ENCODE results near the gene SKAP1.
"Not testable (repeated sequence)": the region's sequence is repeated elsewhere in the genome, so short reads cannot be mapped to it uniquely, and the experiment has no call there.

Gene SKAP1

GRCh38 chr17:48357779-48358602, 72.0 kb downstream of the SKAP1 start:
- Histone ChIP-seq H3K27ac (ENCODE audit: low read depth, low read length) (no peak overlapping the region), H3K9ac (ENCODE audit: low read length) (no peak overlapping the region), H3K9me3 (ENCODE audit: low read length) (no peaks in the 10 kb centered on the region), H3K4me1 (ENCODE audit: insufficient read depth, low read length) (no peaks in the 10 kb centered on the region), H3K4me3 (ENCODE audit: low read depth in 1 of 2, low read length in 2 of 2) (no peak overlapping the region), H3K27me3 (ENCODE audit: control insufficient read depth in 1 of 2, insufficient read depth in 2 of 2, low read length in 2 of 2) (no peaks in the 10 kb centered on the region), H3K36me3 (ENCODE audit: insufficient read depth, low read length) (no peaks in the 10 kb centered on the region)

- Histone ChIP-seq H3K27me3 (ENCODE audit: control insufficient read depth in 1 of 2, insufficient read depth in 2 of 2, low read length in 2 of 2) (no peaks in the 10 kb centered on the region), H3K4me1 (ENCODE audit: insufficient read depth, low read length) (no peaks in the 10 kb centered on the region)
Observed at GRCh38 chr17:48356866-48357265, 73.1 kb downstream of the SKAP1 start.

GRCh38 chr17:48352630-48353029, 77.4 kb downstream of the SKAP1 start:
- H3K27me3 ChIP-seq (ENCODE audit: control insufficient read depth in 1 of 2, insufficient read depth in 2 of 2, low read length in 2 of 2): no peaks in the 10 kb centered on the region
- H3K4me3 ChIP-seq (ENCODE audit: low read depth in 1 of 2, low read length in 2 of 2): no peak overlapping the region
- no peak overlapping the region for H3K9ac ChIP-seq (ENCODE audit: low read length)
- no peaks in the 10 kb centered on the region for H3K4me1 ChIP-seq (ENCODE audit: insufficient read depth, low read length)
- no peaks in the 10 kb centered on the region for H3K36me3 ChIP-seq (ENCODE audit: insufficient read depth, low read length)
- no peak overlapping the region for H3K27ac ChIP-seq (ENCODE audit: low read depth, low read length)
- H3K9me3 ChIP-seq (ENCODE audit: low read length): no peaks in the 10 kb centered on the region

More at GRCh38 chr17:48356866-48357265, 73.1 kb downstream of the SKAP1 start:
- no peaks in the 10 kb centered on the region for H3K36me3 ChIP-seq (ENCODE audit: insufficient read depth, low read length)
- H3K27ac ChIP-seq (ENCODE audit: low read depth, low read length): no peak overlapping the region
- H3K4me3 ChIP-seq (ENCODE audit: low read depth in 1 of 2, low read length in 2 of 2): no peak overlapping the region
- H3K9me3 ChIP-seq (ENCODE audit: low read length): no peaks in the 10 kb centered on the region
- H3K9ac ChIP-seq (ENCODE audit: low read length): no peak overlapping the region

GRCh38 chr17:48351911-48352332, 78.1 kb downstream of the SKAP1 start:
- Histone ChIP-seq H3K4me1 (ENCODE audit: insufficient read depth, low read length) (no peaks in the 10 kb centered on the region), H3K27me3 (ENCODE audit: control insufficient read depth in 1 of 2, insufficient read depth in 2 of 2, low read length in 2 of 2) (no peaks in the 10 kb centered on the region), H3K27ac (ENCODE audit: low read depth, low read length) (no peak overlapping the region), H3K4me3 (ENCODE audit: low read depth in 1 of 2, low read length in 2 of 2) (no peak overlapping the region), H3K9me3 (ENCODE audit: low read length) (no peaks in the 10 kb centered on the region), H3K36me3 (ENCODE audit: insufficient read depth, low read length) (no peaks in the 10 kb centered on the region), H3K9ac (ENCODE audit: low read length) (no peak overlapping the region)

GRCh38 chr17:48348352-48348751, 81.7 kb downstream of the SKAP1 start:
- H3K9me3 ChIP-seq (ENCODE audit: low read length): no peaks in the 10 kb centered on the region
- H3K36me3 ChIP-seq (ENCODE audit: insufficient read depth, low read length): no peaks in the 10 kb centered on the region
- H3K4me3 ChIP-seq (ENCODE audit: low read depth in 1 of 2, low read length in 2 of 2): no peak overlapping the region
- H3K27me3 ChIP-seq (ENCODE audit: control insufficient read depth in 1 of 2, insufficient read depth in 2 of 2, low read length in 2 of 2): no peaks in the 10 kb centered on the region
- H3K9ac ChIP-seq (ENCODE audit: low read length): no peak overlapping the region
- no peak overlapping the region for H3K27ac ChIP-seq (ENCODE audit: low read depth, low read length)
- H3K4me1 ChIP-seq (ENCODE audit: insufficient read depth, low read length): no peaks in the 10 kb centered on the region

- no peak overlapping the region for H3K4me3 ChIP-seq (ENCODE audit: low read depth in 1 of 2, low read length in 2 of 2)
- H3K4me1 ChIP-seq (ENCODE audit: insufficient read depth, low read length): no peaks in the 10 kb centered on the region
- no peak overlapping the region for H3K9ac ChIP-seq (ENCODE audit: low read length)
- H3K27ac ChIP-seq (ENCODE audit: low read depth, low read length): no peak overlapping the region
- no peaks in the 10 kb centered on the region for H3K36me3 ChIP-seq (ENCODE audit: insufficient read depth, low read length)
- no peaks in the 10 kb centered on the region for H3K27me3 ChIP-seq (ENCODE audit: control insufficient read depth in 1 of 2, insufficient read depth in 2 of 2, low read length in 2 of 2)
- no peaks in the 10 kb centered on the region for H3K9me3 ChIP-seq (ENCODE audit: low read length)
Observed at GRCh38 chr17:48347177-48347576, 82.8 kb downstream of the SKAP1 start.

GRCh38 chr17:48344251-48344650, 85.8 kb downstream of the SKAP1 start:
- Histone ChIP-seq H3K9ac (ENCODE audit: low read length) (no peak overlapping the region), H3K4me1 (ENCODE audit: insufficient read depth, low read length) (no peaks in the 10 kb centered on the region), H3K9me3 (ENCODE audit: low read length) (no peaks in the 10 kb centered on the region), H3K27ac (ENCODE audit: low read depth, low read length) (no peak overlapping the region), H3K4me3 (ENCODE audit: low read depth in 1 of 2, low read length in 2 of 2) (no peak overlapping the region), H3K36me3 (ENCODE audit: insufficient read depth, low read length) (no peaks in the 10 kb centered on the region), H3K27me3 (ENCODE audit: control insufficient read depth in 1 of 2, insufficient read depth in 2 of 2, low read length in 2 of 2) (peaks cover 4 to 6% of the 10 kb centered on the region in 2 donors)

GRCh38 chr17:48340916-48341315, 89.1 kb downstream of the SKAP1 start:
- Histone ChIP-seq H3K27me3 (ENCODE audit: control insufficient read depth in 1 of 2, insufficient read depth in 2 of 2, low read length in 2 of 2) (peaks cover 15 to 20% of the 10 kb centered on the region in 2 donors), H3K4me1 (ENCODE audit: insufficient read depth, low read length) (no peaks in the 10 kb centered on the region), H3K9me3 (ENCODE audit: low read length) (no peaks in the 10 kb centered on the region), H3K27ac (ENCODE audit: low read depth, low read length) (no peak overlapping the region), H3K9ac (ENCODE audit: low read length) (no peak overlapping the region), H3K36me3 (ENCODE audit: insufficient read depth, low read length) (no peaks in the 10 kb centered on the region), H3K4me3 (ENCODE audit: low read depth in 1 of 2, low read length in 2 of 2) (no peak overlapping the region)

- peaks cover 27 to 32% of the 10 kb centered on the region in 2 donors for H3K27me3 ChIP-seq (ENCODE audit: control insufficient read depth in 1 of 2, insufficient read depth in 2 of 2, low read length in 2 of 2)
Observed at GRCh38 chr17:48338720-48339119, 91.3 kb downstream of the SKAP1 start.

GRCh38 chr17:48337903-48338302, 92.1 kb downstream of the SKAP1 start:
- H3K27me3 ChIP-seq (ENCODE audit: control insufficient read depth in 1 of 2, insufficient read depth in 2 of 2, low read length in 2 of 2): peaks cover 33 to 40% of the 10 kb centered on the region in 2 donors
- not testable (repeated sequence) for H3K4me1 ChIP-seq (ENCODE audit: insufficient read depth, low read length); H3K9ac ChIP-seq (ENCODE audit: low read length)

More at GRCh38 chr17:48338720-48339119, 91.3 kb downstream of the SKAP1 start:
- Histone ChIP-seq H3K4me3 (ENCODE audit: low read depth in 1 of 2, low read length in 2 of 2) (no peak overlapping the region), H3K9me3 (ENCODE audit: low read length) (no peaks in the 10 kb centered on the region), H3K4me1 (ENCODE audit: insufficient read depth, low read length) (no peaks in the 10 kb centered on the region), H3K9ac (ENCODE audit: low read length) (no peak overlapping the region), H3K36me3 (ENCODE audit: insufficient read depth, low read length) (no peaks in the 10 kb centered on the region), H3K27ac (ENCODE audit: low read depth, low read length) (no peak overlapping the region)

GRCh38 chr17:48336986-48337385, 93.0 kb downstream of the SKAP1 start:
- Histone ChIP-seq H3K27me3 (ENCODE audit: control insufficient read depth in 1 of 2, insufficient read depth in 2 of 2, low read length in 2 of 2) (peaks cover 34 to 41% of the 10 kb centered on the region in 2 donors), H3K4me3 (ENCODE audit: low read depth in 1 of 2, low read length in 2 of 2) (no peak overlapping the region), H3K9me3 (ENCODE audit: low read length) (no peaks in the 10 kb centered on the region), H3K9ac (ENCODE audit: low read length) (no peak overlapping the region), H3K27ac (ENCODE audit: low read depth, low read length) (no peak overlapping the region), H3K36me3 (ENCODE audit: insufficient read depth, low read length) (no peaks in the 10 kb centered on the region), H3K4me1 (ENCODE audit: insufficient read depth, low read length) (no peaks in the 10 kb centered on the region)

More at GRCh38 chr17:48337903-48338302, 92.1 kb downstream of the SKAP1 start:
- H3K4me3 ChIP-seq (ENCODE audit: low read depth in 1 of 2, low read length in 2 of 2); H3K36me3 ChIP-seq (ENCODE audit: insufficient read depth, low read length); H3K27ac ChIP-seq (ENCODE audit: low read depth, low read length); H3K9me3 ChIP-seq (ENCODE audit: low read length): not testable (repeated sequence)

Data from muscle layer of colon (tissue), 2 donors.